Heart left ventricle (tissue), 16 donors: Measurements from ENCODE around the gene RANGAP1. TPM values are rescaled to one million over a fixed set of nuclear protein-coding genes. Genes with fewer than 3 reads are reported as not detected.

Experiments used
- ATAC-seq, 4 donors: fragments of 200-7000 bp; cut with Tn5 transposase; one replicate each; pipeline ENCODE4 v1.9.1; 2020 to 2022; ENCODE audit warnings: moderate library complexity in 4 of 4, mild to moderate bottlenecking in 3 of 4, moderate number of reproducible peaks in 1 of 4
- DNase-seq, 5 donors: peaks; one replicate each; pipeline ENCODE4 v3.0.0-alpha.2; 2020
- H3K27ac ChIP-seq, 12 donors: fragments of 200-600 bp; sonication (generic) in 4 of 12; one replicate each; pipeline versions ENCODE4 v1.5.0 to v1.8.0; 2016 to 2022; ENCODE audit warnings: mild to moderate bottlenecking in 2 of 12
- H3K27me3 ChIP-seq, 9 donors: fragments of 200-600 bp; sonication (generic) in 2 of 9; one replicate each; pipeline versions ENCODE4 v1.5.1 to v1.8.0; 2016 to 2022; ENCODE audit warnings: mild to moderate bottlenecking in 3 of 9
- H3K36me3 ChIP-seq, 9 donors: fragments of 200-600 bp; sonication (generic) in 2 of 9; one replicate each; pipeline versions ENCODE4 v1.5.0 to v1.8.0; 2018 to 2022; ENCODE audit warnings: mild to moderate bottlenecking in 2 of 9
- H3K4me1 ChIP-seq, 12 donors: fragments of 200-600 bp; sonication (generic) in 4 of 12; one replicate each; pipeline versions ENCODE4 v1.5.0 to v1.8.0; 2016 to 2022; ENCODE audit warnings: mild to moderate bottlenecking in 3 of 12
- H3K4me3 ChIP-seq, 12 donors: fragments of 200-600 bp; sonication (generic) in 4 of 12; one replicate each; pipeline versions ENCODE4 v1.5.0 to v1.8.0; 2017 to 2022; ENCODE audit warnings: mild to moderate bottlenecking in 9 of 12, moderate library complexity in 4 of 12
- H3K9me3 ChIP-seq, 12 donors: fragments of 200-600 bp; sonication (generic) in 4 of 12; one replicate each; pipeline versions ENCODE4 v1.5.0 to v1.8.0; 2016 to 2022; ENCODE audit warnings: mild to moderate bottlenecking in 1 of 12
- CTCF ChIP-seq, 12 donors: fragments of 200-600 bp; sonication (generic) in 4 of 12; IDR thresholded peaks; one replicate each; pipeline versions ENCODE4 v1.5.0 to v1.8.0; 2018 to 2022; ENCODE audit warnings: antibody characterized with exemption in 12 of 12, mild to moderate bottlenecking in 5 of 12
- POLR2A ChIP-seq, 2 donors: fragments of 450-650 bp; IDR thresholded peaks; one replicate each; pipeline ENCODE4 v1.6.1; 2017; ENCODE audit warnings: antibody characterized with exemption in 2 of 2, mild to moderate bottlenecking in 2 of 2, moderate library complexity in 2 of 2
- WGBS, 4 donors: extraction: QIAGEN DNeasy Blood & Tissue Kit in 2 of 4; methylation state at CpG; one replicate each; pipeline versions ENCODE4 v1.1.5 to v1.1.7; 2013 to 2018; 5-methylcytosine and 5-hydroxymethylcytosine counted together
- intact Hi-C, 10 donors: fragments of 100-400 bp; cut with DNase I; formaldehyde crosslinking; loops; one replicate each; pipeline versions ENCODE4 v1.11.1 to v1.14.2; 2022
- polyA plus RNA-seq, 2 donors: library from polyadenylated mRNA; stranded (reverse); fragments of 200-250 nt; gene quantifications; one replicate each; pipeline ENCODE4 v1.2.3, GENCODE V29; 2013
- total RNA-seq, 9 donors: library from RNA; depleted of rRNA in 2 of 9; stranded (reverse); fragments of >200 nt in 2 of 9; fragmentation: NEBNext Ultra II Directional in 3 of 9; extraction: Animal tissue kit (Norgen Biotek cat#: 25700) in 3 of 9; gene quantifications; one replicate each; pipeline versions ENCODE4 v1.1.0 to v1.2.4, GENCODE V29; 2016 to 2023
- donor health status: ischemic (EF 13 %, LVEDD 7.1; RV severe dilation, severe dysfunction).
- donor health status: healthy with polysubstance abuse.
- donor health status: DM: no; HTN: yes; CAD: no.
- donor health status: DM: no; HTN: no; CAD: no.
- donor health status: ischemic (EF 25% LVEDD 6.9; RV normal size, moderate dysfunction).
- donor health status: ischemic (EF 25% LVEDD 5.7; RV mildly dilated, moderate dysfunction).
- donor health status: healthy.
- donor health status: DM: yes; HTN: yes; CAD: no.
- donor health status: ischemic (EF 35%, LVEDD 5.7; RV mildly dilated, moderate dysfunction).
- donor health status: nonischemic (EF 11% LVEDD 7.7; RV severe dilation, severe dysfunction).
- donor health status: DM: yes; HTN: yes; CAD: no.
- donor health status: PGD.
- donor health status: ischemic (EF 29% LVEDD 5.4; RV normal size, mild dysfunction).
- donor health status: nonischemic (EF 23%, LVEDD 6.1; RV moderate dilation, normal function).

Gene RANGAP1
- total and polyA plus RNA-seq, 11 donors: 23.7 to 125 (median 35.0) TPM

- no peaks in the 10 kb centered on the region for H3K9me3 ChIP-seq
- H3K4me3 ChIP-seq: peak overlapping the region in 10 of 12 donors; percentile 12 to 54 (median 37)
- WGBS, 4 donors: 36 to 40% (median 39%) methylated on average over 10 to 16 of the region's 16 CpGs
- TF ChIP-seq POLR2A (IDR thresholded peaks at IDR 0.05) (peak in 1 of 2 donors; percentile 36), CTCF (IDR thresholded peaks at IDR 0.05) (no peak)
- peak; percentile 82 to 95 (median 94) for ATAC-seq
- peak; percentile 79 to 88 (median 81) for DNase-seq
- intact Hi-C loops: no loop called here
- H3K27me3 ChIP-seq: no peaks in the 10 kb centered on the region
- peaks cover 0 to 32% (median 23%) of the 10 kb centered on the region in 12 donors for H3K4me1 ChIP-seq
- H3K27ac ChIP-seq: peak overlapping the region; percentile 25 to 93 (median 85)
- H3K36me3 ChIP-seq: peaks cover 4 to 67% (median 56%) of the 10 kb centered on the region in 9 donors
Measured at GRCh38 chr22:41217553-41218157, 68.3 kb downstream of the RANGAP1 start.

- intact Hi-C loops: no loop called here
- H3K9me3 ChIP-seq: no peaks in the 10 kb centered on the region
- H3K4me1 ChIP-seq: peaks cover 0 to 32% (median 23%) of the 10 kb centered on the region in 12 donors
- H3K4me3 ChIP-seq: peak overlapping the region in 9 of 12 donors; percentile 23 to 54 (median 38)
- H3K27ac ChIP-seq: peak overlapping the region; percentile 25 to 93 (median 85)
- TF ChIP-seq POLR2A (IDR thresholded peaks at IDR 0.05) (no peak), CTCF (IDR thresholded peaks at IDR 0.05) (no peak)
- peak; percentile 5 to 36 (median 24) for ATAC-seq
- H3K27me3 ChIP-seq: no peaks in the 10 kb centered on the region
- H3K36me3 ChIP-seq: peaks cover 4 to 67% (median 55%) of the 10 kb centered on the region in 9 donors
- DNase-seq: no peak
- WGBS, 4 donors: 55 to 77% (median 63%) methylated on average over 13 of the region's 13 CpGs
Measured at GRCh38 chr22:41216984-41217383, 69.0 kb downstream of the RANGAP1 start.

DNA sequence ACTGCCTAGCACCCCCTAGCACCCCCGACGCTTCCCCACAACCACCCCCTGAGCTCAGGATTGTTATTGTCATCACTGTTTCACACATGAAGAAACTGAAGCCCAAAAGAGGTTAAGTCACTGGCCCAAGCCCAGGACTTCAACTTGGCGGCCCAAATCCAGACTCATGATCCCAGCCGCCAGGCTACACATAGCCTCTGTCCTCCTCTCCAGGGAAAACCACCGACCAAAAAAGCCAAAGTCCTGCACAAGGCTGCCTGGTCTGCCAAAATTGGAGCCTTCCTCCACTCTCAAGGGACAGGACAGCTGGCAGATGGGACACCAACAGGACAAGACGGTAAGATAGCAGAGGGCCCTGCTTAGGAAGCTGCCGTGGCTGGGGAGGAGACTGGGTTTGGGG lies 70.1 kb downstream of the RANGAP1 start:
- no peaks in the 10 kb centered on the region for H3K9me3 ChIP-seq
- intact Hi-C loops: no loop called here
- peak overlapping the region in 8 of 12 donors; percentile 4 to 54 (median 38) for H3K4me3 ChIP-seq
- H3K27me3 ChIP-seq: no peaks in the 10 kb centered on the region
- no peak for ATAC-seq
- peaks cover 0 to 32% (median 23%) of the 10 kb centered on the region in 12 donors for H3K4me1 ChIP-seq
- DNase-seq: no peak
- peaks cover 2 to 67% (median 49%) of the 10 kb centered on the region in 9 donors for H3K36me3 ChIP-seq
- 71 to 89% (median 73%) methylated on average over 7 of the region's 7 CpGs for WGBS, 4 donors
- TF ChIP-seq CTCF (IDR thresholded peaks at IDR 0.05): no peak
- TF ChIP-seq POLR2A (IDR thresholded peaks at IDR 0.05): no peak
- peak overlapping the region in 10 of 12 donors; percentile 28 to 93 (median 86) for H3K27ac ChIP-seq

GRCh38 chr22:41215409-41215808 lies 70.6 kb downstream of the RANGAP1 start:
- H3K4me1 ChIP-seq: peaks cover 0 to 32% (median 23%) of the 10 kb centered on the region in 12 donors
- no peak for TF ChIP-seq POLR2A (IDR thresholded peaks at IDR 0.05)
- TF ChIP-seq CTCF (IDR thresholded peaks at IDR 0.05): no peak
- 97 to 100% (median 97%) methylated on average over 10 of the region's 10 CpGs for WGBS, 4 donors
- DNase-seq: no peak
- H3K36me3 ChIP-seq: peaks cover 0 to 67% (median 50%) of the 10 kb centered on the region in 9 donors
- H3K27ac ChIP-seq: peak overlapping the region in 6 of 12 donors; percentile 72 to 90 (median 87)
- no peak for ATAC-seq
- peak overlapping the region in 3 of 12 donors; percentile 33 to 54 (median 40) for H3K4me3 ChIP-seq
- no peaks in the 10 kb centered on the region for H3K27me3 ChIP-seq
- intact Hi-C loops: no loop called here
- H3K9me3 ChIP-seq: no peaks in the 10 kb centered on the region
